HG02571 (cell line): ENCODE data around the gene SLC39A1.

ENCODE experiments used
- ATAC-seq: cut with Tn5 transposase; IDR thresholded peaks from one replicate; pipeline ENCODE4 v1.9.1; 2021; ENCODE audit warnings: mild to moderate bottlenecking, moderate library complexity; ENCODE audit not compliant: unreplicated experiment

Gene SLC39A1

GRCh38 chr1:153977250-153978240, 14.2 kb upstream of the SLC39A1 start, which contains the start of gene JTB:
Gene JTB (minus strand): TSS chr1:153977674. CDS start chr1:153977252, 422 bp downstream.
- ATAC-seq, result peak; percentile 63

GRCh38 chr1:153976819-153977249, 13.5 kb upstream of the SLC39A1 start:
- no peak for ATAC-seq

- ATAC-seq, result no peak
Measured at GRCh38 chr1:153973525-153973924, 10.2 kb upstream of the SLC39A1 start.

GRCh38 chr1:153973071-153973470, 9.7 kb upstream of the SLC39A1 start:
- no peak for ATAC-seq

GRCh38 chr1:153970346-153970745, 7.0 kb upstream of the SLC39A1 start:
- no peak for ATAC-seq

GRCh38 chr1:153968972-153969371, 5.6 kb upstream of the SLC39A1 start:
- no peak for ATAC-seq

GRCh38 chr1:153968408-153968807, 5.1 kb upstream of the SLC39A1 start:
- no peak for ATAC-seq

DNA sequence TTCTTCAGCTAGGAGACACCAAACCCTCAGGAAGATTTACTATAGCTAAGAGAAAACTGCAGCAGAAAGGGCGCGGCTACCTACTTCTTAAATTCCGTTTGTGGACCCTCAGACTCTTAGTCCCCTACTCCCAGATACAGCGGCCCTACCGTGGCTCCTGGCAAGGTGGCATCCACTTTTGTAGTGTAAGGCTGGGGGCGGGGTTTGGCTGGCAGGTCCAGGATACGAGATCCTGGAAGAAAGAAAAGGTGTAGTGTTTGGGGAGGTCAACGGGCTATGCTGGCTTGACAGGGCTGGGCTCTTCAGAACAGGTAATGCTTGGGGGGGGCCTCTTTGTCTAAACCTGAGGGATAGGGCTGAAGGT, 4.6 kb upstream of the SLC39A1 start:
- ATAC-seq, result no peak

DNA sequence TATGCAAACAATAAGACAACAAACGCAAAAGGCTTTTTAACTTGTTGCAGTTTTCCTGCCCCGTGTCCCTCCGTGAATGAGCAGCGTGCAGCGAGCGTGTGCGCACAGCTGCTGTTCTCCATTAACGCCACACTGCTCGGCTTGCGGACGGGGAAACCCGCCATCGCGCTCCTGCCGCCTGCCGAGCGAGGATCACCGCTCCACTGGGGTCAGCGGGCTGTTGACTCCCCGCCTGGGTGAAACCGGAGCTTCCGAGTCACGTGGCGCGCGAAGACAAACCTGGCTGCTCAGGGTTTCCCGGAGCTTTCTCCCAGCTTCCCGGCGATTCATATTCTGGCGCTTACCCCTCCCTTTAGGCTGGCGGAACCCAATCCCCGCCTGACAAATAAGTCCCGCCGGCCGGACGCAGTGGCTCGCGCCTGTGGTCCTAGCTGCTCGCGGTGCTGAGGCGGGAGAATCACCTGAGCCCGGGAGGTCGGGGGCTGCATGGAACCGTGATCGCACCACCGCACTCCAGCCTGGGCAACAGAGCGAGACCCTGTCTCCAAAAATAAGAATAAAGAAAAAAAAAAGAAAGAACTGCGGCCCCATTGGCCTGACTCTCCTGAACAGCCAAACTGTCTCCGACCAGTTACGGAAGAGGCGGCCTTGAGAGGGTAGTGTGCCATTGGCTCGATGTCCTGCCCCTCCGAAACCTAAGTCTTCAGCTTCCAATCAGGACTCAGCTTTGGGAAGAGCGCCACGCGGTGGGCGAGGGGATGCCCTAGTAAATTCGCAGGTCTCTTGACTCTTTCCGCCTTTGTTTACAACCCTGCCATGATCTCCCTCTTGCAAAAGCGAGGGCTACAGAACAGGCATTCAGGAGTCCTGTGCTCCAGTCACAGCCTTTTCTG, 4.0 kb upstream of the SLC39A1 start, which contains the start of gene CREB3L4:
Gene CREB3L4 (plus strand): TSS at position 796 of the 893 bp plus-strand sequence. CDS start 624 bp downstream, outside the sequence.
- peak; percentile 73 for ATAC-seq

DNA sequence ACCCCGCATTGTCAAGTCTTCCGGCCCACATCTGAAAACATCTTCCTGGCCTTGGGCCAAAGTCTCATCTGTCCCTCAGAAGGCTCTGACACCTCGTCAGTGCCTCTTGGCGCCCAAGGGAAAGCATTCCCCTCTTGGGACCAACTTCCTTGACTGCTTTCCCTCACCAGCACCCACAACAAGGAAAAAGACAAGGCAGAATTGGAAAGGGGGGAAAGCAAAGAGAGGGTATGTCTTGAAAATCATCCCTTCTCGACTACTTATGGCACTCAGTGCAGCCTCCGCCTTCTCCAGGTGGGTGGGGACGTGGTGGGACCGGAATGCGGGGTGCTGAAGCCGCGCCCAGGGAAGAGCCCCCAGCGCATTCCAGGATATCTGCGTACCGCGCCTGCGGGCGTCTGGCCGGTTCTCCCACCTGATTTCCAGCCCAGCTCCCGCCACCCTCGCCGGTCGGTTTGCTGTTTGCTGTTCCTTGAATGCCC, 554 bp upstream of the SLC39A1 start:
- ATAC-seq, result no peak

GRCh38 chr1:153962088-153963029, 978 bp downstream of the SLC39A1 start:
- no peak for ATAC-seq

GRCh38 chr1:153961421-153961820, 1.9 kb downstream of the SLC39A1 start:
- no peak for ATAC-seq

DNA sequence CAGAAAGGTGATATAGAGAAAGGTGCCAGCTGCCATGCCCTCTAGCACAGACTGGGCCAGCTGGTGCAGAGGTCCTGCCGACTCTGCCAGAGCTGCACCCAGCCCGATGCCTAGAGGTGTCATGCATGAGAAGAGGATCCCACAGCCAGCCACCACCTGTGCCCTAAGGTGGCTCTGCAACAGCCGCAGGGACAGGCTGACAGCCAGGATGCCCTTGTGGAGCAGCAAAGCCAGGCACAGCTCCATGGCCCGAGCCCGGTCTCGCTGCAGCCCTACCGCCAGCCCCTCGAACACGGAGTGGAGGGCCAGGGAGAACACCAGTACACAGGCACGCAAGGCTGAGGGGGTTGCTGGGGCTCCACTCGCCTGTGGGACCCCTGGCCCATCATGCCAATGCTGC, 3.1 kb downstream of the SLC39A1 start:
- ATAC-seq, result no peak

DNA sequence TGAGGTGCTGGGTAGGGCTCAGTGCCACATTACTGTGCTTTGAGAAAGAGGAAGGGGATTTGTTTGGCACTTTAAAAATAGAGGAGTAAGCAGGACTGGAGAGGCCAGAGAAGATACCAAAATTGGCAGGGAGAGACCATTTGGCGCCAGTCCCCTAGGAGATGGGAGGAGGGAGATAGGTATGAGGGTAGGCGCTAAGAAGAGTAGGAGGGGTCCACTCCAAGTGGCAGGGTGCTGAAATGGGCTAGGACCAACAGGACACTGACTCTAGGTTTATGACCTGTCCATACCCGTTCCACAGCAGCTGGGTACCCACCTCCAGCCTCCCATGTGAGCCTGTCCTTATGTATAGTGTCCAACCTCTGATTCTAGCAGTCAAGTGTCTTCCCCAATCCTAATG, 3.9 kb downstream of the SLC39A1 start:
- ATAC-seq, result no peak

DNA sequence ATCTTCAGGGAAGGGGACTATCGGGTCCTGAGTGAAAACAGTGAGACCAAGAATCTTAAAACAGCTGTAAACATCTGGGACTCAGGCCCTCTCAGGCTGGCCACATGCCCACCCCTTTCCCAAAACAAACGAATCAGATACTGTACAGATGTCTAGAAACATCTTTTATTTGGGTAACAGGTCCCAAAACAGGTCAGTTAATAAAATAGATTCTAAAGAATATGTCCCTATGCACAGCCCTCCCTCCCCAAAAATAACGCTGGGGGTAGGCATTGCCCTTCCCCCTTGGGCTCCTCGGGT, 4.4 kb downstream of the SLC39A1 start:
- ATAC-seq, result no peak

GRCh38 chr1:153958111-153958960, 5.0 kb downstream of the SLC39A1 start, which contains the start of gene CRTC2:
Gene CRTC2 (minus strand): TSS chr1:153958612. CDS start chr1:153958497, 115 bp downstream.
- peak; percentile 67 for ATAC-seq

DNA sequence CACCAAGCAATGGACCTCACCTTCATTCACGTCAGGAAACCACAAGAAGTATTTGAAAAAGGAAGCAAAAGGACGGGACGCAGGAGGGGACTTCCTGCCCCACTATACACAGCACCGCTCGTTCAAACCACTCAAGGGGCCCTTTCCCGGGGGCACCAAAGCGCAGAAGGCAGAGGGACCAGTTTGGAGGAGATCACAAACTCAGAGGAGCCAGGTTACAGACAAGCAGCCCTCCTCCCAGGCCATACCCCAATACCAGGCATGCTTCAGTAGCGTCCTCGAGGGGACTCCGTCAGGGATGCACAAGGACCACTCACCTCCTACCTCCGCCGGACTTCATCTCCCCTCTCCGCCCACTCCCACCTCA, 5.6 kb downstream of the SLC39A1 start:
- ATAC-seq, result peak; percentile 8

GRCh38 chr1:153956997-153957715, 6.2 kb downstream of the SLC39A1 start:
- ATAC-seq, result no peak

DNA sequence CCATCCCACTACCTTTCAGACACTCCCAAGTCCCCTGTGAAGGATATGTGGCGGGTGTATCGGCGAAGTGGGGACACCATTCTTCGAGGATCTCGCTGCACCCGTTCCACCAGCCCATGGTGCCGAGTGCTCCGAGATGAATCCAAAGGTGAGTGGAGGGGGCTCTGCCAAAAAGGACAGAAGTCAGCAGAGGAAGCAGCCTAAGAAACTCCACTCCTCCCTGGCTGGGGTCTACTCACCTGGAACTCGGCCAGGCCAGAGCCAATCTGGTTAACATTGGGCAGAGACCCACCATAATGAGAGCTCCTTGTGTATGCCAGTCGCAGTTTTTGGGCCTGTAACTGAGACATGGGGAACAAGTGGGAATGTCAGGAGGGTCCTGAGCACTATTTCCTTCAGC, 8.5 kb downstream of the SLC39A1 start:
- ATAC-seq, result no peak
